Neural progenitor cell (in vitro differentiated cells): ENCODE results near the gene MN1.

ENCODE experiments used
- EZH2 ChIP-seq: fragments of 200-600 bp; sonication (generic); IDR thresholded peaks from 2 replicates; pipeline ENCODE4 v1.6.1; 2017; ENCODE audit warnings: antibody characterized with exemption, mild to moderate bottlenecking, moderate library complexity
- EZH2phosphoT487 ChIP-seq: fragments of 200-600 bp; sonication (generic); IDR thresholded peaks from 2 replicates; pipeline ENCODE4 v1.6.1; 2017; ENCODE audit warnings: antibody characterized with exemption
- TF ChIP-seq, protein P1 (sequence below): fragments of 200-600 bp; sonication (generic); IDR thresholded peaks from 2 replicates; pipeline ENCODE4 v1.5.1; 2017; ENCODE audit warnings: antibody characterized with exemption, mild to moderate bottlenecking

GRCh38 chr22:27745809-27746208 is 55.7 kb downstream of the MN1 start:
- TF ChIP-seq, protein P1, sequence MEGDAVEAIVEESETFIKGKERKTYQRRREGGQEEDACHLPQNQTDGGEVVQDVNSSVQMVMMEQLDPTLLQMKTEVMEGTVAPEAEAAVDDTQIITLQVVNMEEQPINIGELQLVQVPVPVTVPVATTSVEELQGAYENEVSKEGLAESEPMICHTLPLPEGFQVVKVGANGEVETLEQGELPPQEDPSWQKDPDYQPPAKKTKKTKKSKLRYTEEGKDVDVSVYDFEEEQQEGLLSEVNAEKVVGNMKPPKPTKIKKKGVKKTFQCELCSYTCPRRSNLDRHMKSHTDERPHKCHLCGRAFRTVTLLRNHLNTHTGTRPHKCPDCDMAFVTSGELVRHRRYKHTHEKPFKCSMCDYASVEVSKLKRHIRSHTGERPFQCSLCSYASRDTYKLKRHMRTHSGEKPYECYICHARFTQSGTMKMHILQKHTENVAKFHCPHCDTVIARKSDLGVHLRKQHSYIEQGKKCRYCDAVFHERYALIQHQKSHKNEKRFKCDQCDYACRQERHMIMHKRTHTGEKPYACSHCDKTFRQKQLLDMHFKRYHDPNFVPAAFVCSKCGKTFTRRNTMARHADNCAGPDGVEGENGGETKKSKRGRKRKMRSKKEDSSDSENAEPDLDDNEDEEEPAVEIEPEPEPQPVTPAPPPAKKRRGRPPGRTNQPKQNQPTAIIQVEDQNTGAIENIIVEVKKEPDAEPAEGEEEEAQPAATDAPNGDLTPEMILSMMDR: no peak
- no peak for TF ChIP-seq EZH2phosphoT487
- TF ChIP-seq EZH2: no peak
